RWPE1 (cell line): ENCODE measurements around the gene CCNDBP1.

Experiments
- CTCF ChIA-PET: fragments of 350-600 bp; sonication (Branson Sonifier 250); formaldehyde crosslinking; extraction: SDS; loops from one replicate; lab custom pipeline; 2021; lab: Yijun Ruan, JAX
- POLR2A ChIA-PET: fragments of 400-600 bp; formaldehyde crosslinking; extraction: SDS; loops from one replicate; lab custom pipeline; 2020; ENCODE audit warnings: antibody characterized with exemption; ENCODE audit not compliant: low non-redundant PET; lab: Yijun Ruan, JAX
- DNase-seq: peaks from one replicate; pipeline ENCODE4 v3.0.0; 2012; ENCODE audit warnings: low spot score
- H3K27ac ChIP-seq: fragments of 450-650 bp; 2 replicates; pipeline ENCODE4 v1.5.1; 2017
- TF ChIP-seq, protein P1 (sequence below): fragments of 450-650 bp; conservative IDR thresholded peaks from 2 replicates; pipeline ENCODE4 v1.5.1; 2017; ENCODE audit warnings: low read depth, mild to moderate bottlenecking

CCNDBP1 gene

DNA sequence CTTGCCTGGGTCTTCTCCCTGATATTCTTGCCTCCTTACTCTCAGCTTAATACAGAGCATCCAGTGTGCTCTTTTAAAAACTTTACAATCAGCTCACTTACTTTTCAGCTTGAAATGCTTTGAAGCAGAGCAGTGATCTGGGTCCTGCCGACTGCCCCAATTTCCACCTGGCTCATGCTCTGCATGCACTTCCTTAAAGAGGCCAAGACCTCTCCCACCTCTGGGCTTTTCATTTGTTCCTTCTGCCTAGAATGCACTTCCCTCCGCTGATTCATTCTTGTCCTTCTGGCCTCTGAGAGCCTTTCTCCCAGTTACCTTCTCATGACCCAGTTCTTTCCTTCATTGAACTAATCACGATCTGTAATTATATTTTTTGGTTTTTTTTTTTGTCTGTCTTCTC is 1.9 kb upstream of the CCNDBP1 start:
- CTCF ChIA-PET, result no interaction called here
- TF ChIP-seq, protein P1, sequence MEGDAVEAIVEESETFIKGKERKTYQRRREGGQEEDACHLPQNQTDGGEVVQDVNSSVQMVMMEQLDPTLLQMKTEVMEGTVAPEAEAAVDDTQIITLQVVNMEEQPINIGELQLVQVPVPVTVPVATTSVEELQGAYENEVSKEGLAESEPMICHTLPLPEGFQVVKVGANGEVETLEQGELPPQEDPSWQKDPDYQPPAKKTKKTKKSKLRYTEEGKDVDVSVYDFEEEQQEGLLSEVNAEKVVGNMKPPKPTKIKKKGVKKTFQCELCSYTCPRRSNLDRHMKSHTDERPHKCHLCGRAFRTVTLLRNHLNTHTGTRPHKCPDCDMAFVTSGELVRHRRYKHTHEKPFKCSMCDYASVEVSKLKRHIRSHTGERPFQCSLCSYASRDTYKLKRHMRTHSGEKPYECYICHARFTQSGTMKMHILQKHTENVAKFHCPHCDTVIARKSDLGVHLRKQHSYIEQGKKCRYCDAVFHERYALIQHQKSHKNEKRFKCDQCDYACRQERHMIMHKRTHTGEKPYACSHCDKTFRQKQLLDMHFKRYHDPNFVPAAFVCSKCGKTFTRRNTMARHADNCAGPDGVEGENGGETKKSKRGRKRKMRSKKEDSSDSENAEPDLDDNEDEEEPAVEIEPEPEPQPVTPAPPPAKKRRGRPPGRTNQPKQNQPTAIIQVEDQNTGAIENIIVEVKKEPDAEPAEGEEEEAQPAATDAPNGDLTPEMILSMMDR, result no peak
- POLR2A ChIA-PET, result no interaction called here

GRCh38 chr15:43184407-43185124 is 637 bp upstream of the CCNDBP1 start:
- ChIA-PET CTCF (interaction anchor here (1.4 kb wide), 1 partner anchor 101 kb away, joined by 7 read pairs; no protein-coding TSS in a partner anchor), POLR2A (no interaction called here)
- H3K27ac ChIP-seq, result peak overlapping the region; percentile 74
- no peak for DNase-seq
- TF ChIP-seq, protein P1, result no peak

More for the DNA sequence above, 1.9 kb upstream of the CCNDBP1 start:
- no peak overlapping the region for H3K27ac ChIP-seq
- no peak for DNase-seq

- H3K27ac ChIP-seq, result peak overlapping the region; percentile 74
- ChIA-PET POLR2A (no interaction called here), CTCF (interaction anchor here (0.7 to 1.4 kb wide), 3 partner anchors 18 to 100 kb away, joined by 6 to 7 read pairs (median 6); no protein-coding TSS in a partner anchor)
- no peak for DNase-seq
- TF ChIP-seq, protein P1, result no peak
Measured at GRCh38 chr15:43186003-43186353, 775 bp downstream of the CCNDBP1 start.

DNA sequence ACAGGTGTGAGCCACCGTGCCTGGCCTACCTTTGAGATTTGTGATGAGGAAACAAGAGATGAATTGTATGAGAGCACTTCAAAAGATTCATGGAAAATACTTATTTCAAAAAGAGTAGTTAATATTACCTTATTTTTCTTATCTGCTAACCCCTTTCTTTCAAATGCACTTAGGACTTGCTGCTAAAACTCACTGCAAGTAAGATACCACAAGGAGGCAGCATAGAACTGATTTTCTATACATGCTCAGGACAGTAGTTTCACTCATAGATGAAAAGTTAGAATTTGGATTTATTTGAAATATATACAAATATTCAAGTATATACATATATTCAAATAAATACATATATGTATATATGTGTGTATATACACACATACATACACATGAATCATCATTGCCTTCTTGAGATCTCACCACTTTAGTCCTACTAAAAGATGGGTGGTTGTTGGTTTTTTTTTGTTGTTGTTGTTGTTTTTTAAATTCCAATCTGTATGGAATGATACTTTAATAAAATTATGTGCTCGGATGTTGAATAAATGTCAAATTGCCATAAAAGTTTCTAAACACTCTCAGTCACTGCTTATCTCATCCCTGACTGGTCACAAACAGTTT is 2.4 kb downstream of the CCNDBP1 start:
- H3K27ac ChIP-seq, result no peak overlapping the region
- DNase-seq, result peak; percentile 51
- TF ChIP-seq, protein P1, result peak; percentile 75
- POLR2A ChIA-PET, result no interaction called here
- CTCF ChIA-PET, result interaction anchor here (1.0 kb wide), 1 partner anchor 17 kb away, joined by 3 read pairs; no protein-coding TSS in a partner anchor

DNA sequence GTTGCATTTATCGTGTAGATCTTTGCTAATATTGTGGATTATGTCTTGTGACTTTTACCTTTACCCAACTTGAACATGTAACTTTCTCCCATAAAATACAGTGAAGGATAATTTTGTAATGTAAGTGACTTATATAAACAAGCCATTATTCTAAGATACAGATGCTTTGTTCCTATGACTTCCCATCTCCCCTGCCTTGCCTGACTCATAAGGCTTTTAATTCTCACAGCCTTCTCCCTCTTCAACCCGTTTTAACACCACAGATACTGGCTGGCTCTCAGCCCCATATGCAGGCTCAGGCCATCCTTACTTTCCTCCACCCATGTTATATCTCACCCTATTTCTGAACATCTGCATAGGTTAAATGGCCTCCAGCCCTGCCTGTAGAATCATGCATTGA is 4.1 kb downstream of the CCNDBP1 start:
- DNase-seq, result no peak
- TF ChIP-seq, protein P1, result no peak
- POLR2A ChIA-PET, result no interaction called here
- no peak overlapping the region for H3K27ac ChIP-seq
- CTCF ChIA-PET, result interaction anchor here (1.1 kb wide), 1 partner anchor 96 kb away, joined by 3 read pairs; no protein-coding TSS in a partner anchor

GRCh38 chr15:43190178-43190577 is 5.0 kb downstream of the CCNDBP1 start:
- DNase-seq, result no peak
- TF ChIP-seq, protein P1, result no peak
- ChIA-PET CTCF (interaction anchor here (0.5 to 1.1 kb wide), 2 partner anchors 95 to 234 kb away, joined by 3 read pairs; no protein-coding TSS in a partner anchor), POLR2A (no interaction called here)
- no peak overlapping the region for H3K27ac ChIP-seq
